K562 (cell line): ENCODE results near the gene PAQR4. TPM values are rescaled to one million over a fixed set of nuclear protein-coding genes. Genes with fewer than 3 reads are reported as not detected.

Experiments used
- BRF1 ChIP-seq: IDR thresholded peaks from 3 replicates; pipeline ENCODE4 v1.6.1; 2011; ENCODE audit warnings: borderline replicate concordance, mild to moderate bottlenecking; ENCODE audit not compliant: insufficient read length; ENCODE audit errors: extremely low read depth
- CHD4 ChIP-seq: fragments of 200-600 bp; sonication (generic); IDR thresholded peaks from 3 replicates; pipeline ENCODE4 v1.6.1; 2012; ENCODE audit warnings: low read depth, mild to moderate bottlenecking, mixed read lengths, low read length, inconsistent platforms; ENCODE audit not compliant: insufficient read depth, insufficient replicate concordance, poor library complexity, severe bottlenecking
- CREB3L1 ChIP-seq: fragments of 450-650 bp; IDR thresholded peaks from 2 replicates; pipeline ENCODE4 v1.6.1; 2014; ENCODE audit warnings: low read depth, mild to moderate bottlenecking, moderate library complexity, borderline replicate concordance
- ERF ChIP-seq: fragments of 450-650 bp; formaldehyde crosslinking; IDR thresholded peaks from 2 replicates; pipeline ENCODE4 v1.4.0; 2020; ENCODE audit warnings: mild to moderate bottlenecking, mixed read lengths
- GATAD2B ChIP-seq: fragments of 450-650 bp; IDR thresholded peaks from 2 replicates; pipeline ENCODE4 v1.6.1; 2017; ENCODE audit warnings: mild to moderate bottlenecking, borderline replicate concordance
- HIVEP1 ChIP-seq: fragments of 250-450 bp; sonication (Bioruptor Pico); IDR thresholded peaks from 2 replicates; pipeline ENCODE4 v1.4.0; 2020; ENCODE audit warnings: mild to moderate bottlenecking
- ID3 ChIP-seq, 2 experiments: fragments of 250-450 bp in 1 of 2; fragments of 450-650 bp in 1 of 2; sonication (Bioruptor Pico) in 1 of 2; IDR thresholded peaks; 2 replicates each; pipeline versions ENCODE4 v1.6.1 to v1.8.0; 2016 to 2021; ENCODE audit warnings: mild to moderate bottlenecking in 2 of 2, moderate library complexity in 2 of 2, missing compliant biosample characterization in 1 of 2, missing genetic modification characterization in 1 of 2
- IRF1 ChIP-seq: sonication (generic); formaldehyde crosslinking; IDR thresholded peaks from 2 replicates; pipeline ENCODE4 v1.8.0; 2022; ENCODE audit warnings: missing genetic modification reagents, mild to moderate bottlenecking, borderline replicate concordance
- IRF2 ChIP-seq: sonication (generic); formaldehyde crosslinking; IDR thresholded peaks from 2 replicates; pipeline ENCODE4 v1.8.1; 2022; ENCODE audit warnings: mild to moderate bottlenecking, missing genetic modification reagents
- KDM2B ChIP-seq: fragments of 250-450 bp; sonication (Bioruptor Pico); IDR thresholded peaks from 2 replicates; pipeline ENCODE4 v1.8.0; 2021; ENCODE audit warnings: mild to moderate bottlenecking, moderate library complexity
- MCM5 ChIP-seq: fragments of 450-650 bp; IDR thresholded peaks from 2 replicates; pipeline ENCODE4 v1.6.1; 2016; ENCODE audit warnings: low read depth
- NCOA2 ChIP-seq, 2 experiments: fragments of 450-650 bp; IDR thresholded peaks; 2 replicates each; pipeline ENCODE4 v1.6.1; 2018; ENCODE audit warnings: mild to moderate bottlenecking in 2 of 2, moderate library complexity in 1 of 2; ENCODE audit not compliant: partially characterized antibody in 2 of 2
- NFYB ChIP-seq: IDR thresholded peaks from 2 replicates; pipeline ENCODE4 v1.6.1; 2011; ENCODE audit warnings: mild to moderate bottlenecking, moderate library complexity; ENCODE audit not compliant: insufficient read length; ENCODE audit errors: extremely low read depth
- PHB2 ChIP-seq: fragments of 450-650 bp; IDR thresholded peaks from 2 replicates; pipeline ENCODE4 v1.6.1; 2017; ENCODE audit warnings: low read depth
- PTTG1 ChIP-seq: fragments of 450-650 bp; IDR thresholded peaks from 2 replicates; pipeline ENCODE4 v1.6.1; 2016; ENCODE audit warnings: low read depth, mild to moderate bottlenecking, missing genetic modification characterization, missing compliant biosample characterization
- RREB1 ChIP-seq: fragments of 250-450 bp; sonication (Bioruptor Pico); IDR thresholded peaks from 2 replicates; pipeline ENCODE4 v1.4.0; 2020
- SRSF7 ChIP-seq: fragments of 200-400 bp; formaldehyde crosslinking; optimal IDR thresholded peaks from 2 replicates; pipeline ENCODE3; 2017; ENCODE audit warnings: mild to moderate bottlenecking, low read depth, low read length
- TBP ChIP-seq: optimal IDR thresholded peaks from 2 replicates; pipeline ENCODE3; 2011; ENCODE audit warnings: low read depth, low read length, improper control_type of control experiment
- TEAD1 ChIP-seq, 2 experiments: fragments of 450-650 bp in 1 of 2; sonication (generic) in 1 of 2; formaldehyde crosslinking; IDR thresholded peaks; 2 replicates each; pipeline versions ENCODE4 v1.4.0 to v1.8.0; 2020 to 2022; ENCODE audit warnings: mild to moderate bottlenecking in 2 of 2, missing genetic modification reagents in 1 of 2
- ZNF354B ChIP-seq: fragments of 250-450 bp; sonication (Bioruptor Pico); IDR thresholded peaks from 2 replicates; pipeline ENCODE4 v1.4.0; 2020
- ZNF41 ChIP-seq: fragments of 250-450 bp; sonication (Bioruptor Pico); conservative IDR thresholded peaks from 2 replicates; pipeline ENCODE4 v1.4.0; 2020; ENCODE audit warnings: mild to moderate bottlenecking
- polyA plus RNA-seq, 8 experiments: library from polyadenylated mRNA; depleted of rRNA in 4 of 8; stranded (reverse) in 5 of 8; unstranded in 3 of 8; fragments of >200 nt; fragmentation: Nextera tagmentation in 2 of 8; fragmentation: Illumina TruSeq in 1 of 8; extraction: Ambion mirVana in 2 of 8; extraction: Trizol in 1 of 8; gene quantifications; 2 replicates each; pipeline versions ENCODE4 v1.2.1 to v1.2.3, GENCODE V29; 2011 to 2014; ENCODE audit warnings: inconsistent platforms in 1 of 8, missing spikeins in 1 of 8
- total RNA-seq, 7 experiments: library from RNA; depleted of rRNA in 6 of 7; stranded (reverse); fragments of >200 nt in 6 of 7; fragmentation: Illumina TruSeq in 2 of 7; extraction: Trizol in 2 of 7; gene quantifications; 2 replicates each; pipeline versions ENCODE4 v1.2.1 to v1.2.3, GENCODE V29; 2011 to 2021; ENCODE audit warnings: low replicate concordance in 1 of 7

Gene PAQR4
- total and polyA plus RNA-seq, 9 of the 15 experiments (the other 6 are each of a cell fraction or from before 2014, with no cell fraction given): 0.62 to 40.4 (median 19.5) TPM

GRCh38 chr16:3020247-3020603, 51.1 kb downstream of the PAQR4 start, which contains the start of gene TNFRSF12A (continued):
- TF ChIP-seq CREB3L1: peak; percentile 12; the same call in 1 of the 2 replicates
- TF ChIP-seq IRF2 (CRISPR knock-in tag): no peak
- TF ChIP-seq NCOA2 (IDR thresholded peaks at IDR 0.05; ENCODE audit: partially characterized antibody in 2 of 2): no peak
- 0 out of 2 replicates have a peak, but pooled peaks have one; percentile 70 for TF ChIP-seq KDM2B (CRISPR knock-in tag)
- TF ChIP-seq CHD4: no peak
- no peak for TF ChIP-seq RREB1 (CRISPR knock-in tag)
- peak; percentile 58; the same call in 1 of the 2 replicates for TF ChIP-seq GATAD2B
- no peak for TF ChIP-seq HIVEP1
- TF ChIP-seq NFYB: no peak
- peak; percentile 75 for TF ChIP-seq TBP
- TF ChIP-seq MCM5: no peak
- TF ChIP-seq ERF (CRISPR knock-in tag): no peak
- no peak for TF ChIP-seq BRF1
- TF ChIP-seq TEAD1 (CRISPR knock-in tag; IDR thresholded peaks at IDR 0.05): no peak
- no peak for TF ChIP-seq ZNF41 (CRISPR knock-in tag)
- TF ChIP-seq ZNF354B (CRISPR knock-in tag): no peak
- TF ChIP-seq ID3 (CRISPR knock-in tag; IDR thresholded peaks at IDR 0.05): no peak
- no peak for TF ChIP-seq ID3 (tag; IDR thresholded peaks at IDR 0.05)
- no peak for TF ChIP-seq PHB2
- TF ChIP-seq SRSF7: no peak
- no peak for TF ChIP-seq PTTG1 (tag)
- no peak for TF ChIP-seq IRF1 (CRISPR knock-in tag)
